ENCODE data around the gene RPTOR.

The RPTOR gene

GRCh38 chr17:81003711-81004475 is 459.3 kb downstream of the RPTOR start:
- H2BK12ac ChIP-seq (ENCODE audit: low read length), result peak overlapping the region; percentile 90
- H3K14ac ChIP-seq (ENCODE audit: low read length), result no peak overlapping the region
- H2AK5ac ChIP-seq (ENCODE audit: low read depth, low read length), result peak overlapping the region; percentile 98
- peak overlapping the region; percentile 23 to 76 for H3K4me3 ChIP-seq (ENCODE audit: low read length in 2 of 2)
- H4K91ac ChIP-seq (ENCODE audit: low read depth, low read length, poor library complexity), result no peak overlapping the region
- no CpG with 5 or more reads among the region's 72 CpGs for WGBS, 2 donors (ENCODE audit: extremely low coverage in 2 of 2, insufficient read length in 2 of 2, insufficient replicate concordance in 1 of 2)
- peak overlapping the region; percentile 87 for H2BK120ac ChIP-seq (ENCODE audit: low read depth, low read length)
- H4K8ac ChIP-seq (ENCODE audit: low read depth, low read length), result peak overlapping the region; percentile 70
- H3K9ac ChIP-seq (ENCODE audit: low read depth, low read length, poor library complexity), result peak overlapping the region; percentile 60
- no peak overlapping the region for H3K4ac ChIP-seq (ENCODE audit: low read length)
- peak overlapping the region; percentile 96 for H3K18ac ChIP-seq (ENCODE audit: low read length)
- no peak overlapping the region for H3K27ac ChIP-seq (replicated peaks; ENCODE audit: low read length)
- peak overlapping the region; percentile 93 for H2BK5ac ChIP-seq (ENCODE audit: low read length)
- H3K27me3 ChIP-seq (ENCODE audit: control insufficient read depth in 3 of 3, insufficient read depth in 3 of 3, low read depth in 1 of 3, low read length in 3 of 3), result peaks cover 0 to 11% (median 9%) of the 10 kb centered on the region in 3 experiments
- no peak for DNase-seq (ENCODE audit: low spot score)
- H3K36me3 ChIP-seq (replicated peaks in 1 of 2; ENCODE audit: control insufficient read depth in 2 of 2, insufficient read depth in 2 of 2, low read length in 2 of 2), result peaks cover 5 to 14% of the 10 kb centered on the region in 2 donors
- H3K23ac ChIP-seq (ENCODE audit: low read depth, low read length, poor library complexity), result peak overlapping the region; percentile 97
- peaks cover 7% of the 10 kb centered on the region in 2 donors for H3K4me1 ChIP-seq (ENCODE audit: control insufficient read depth in 2 of 2, insufficient read depth in 1 of 2, low read depth in 1 of 2, low read length in 2 of 2)
- peak overlapping the region; percentile 93 for H2AFZ ChIP-seq (ENCODE audit: low read length)
- no peaks in the 10 kb centered on the region for H3K79me1 ChIP-seq (ENCODE audit: low read depth, low read length)
- peaks cover 0 to 2% of the 10 kb centered on the region in 2 donors for H3K9me3 ChIP-seq (replicated peaks in 1 of 2; ENCODE audit: control insufficient read depth in 2 of 2, insufficient read depth in 1 of 2, low read depth in 1 of 2, low read length in 2 of 2)
- H2BK15ac ChIP-seq (ENCODE audit: low read length), result peak overlapping the region; percentile 93
- H3K4me2 ChIP-seq (ENCODE audit: insufficient read depth, low read length, poor library complexity, severe bottlenecking), result peak overlapping the region; percentile 77

DNA sequence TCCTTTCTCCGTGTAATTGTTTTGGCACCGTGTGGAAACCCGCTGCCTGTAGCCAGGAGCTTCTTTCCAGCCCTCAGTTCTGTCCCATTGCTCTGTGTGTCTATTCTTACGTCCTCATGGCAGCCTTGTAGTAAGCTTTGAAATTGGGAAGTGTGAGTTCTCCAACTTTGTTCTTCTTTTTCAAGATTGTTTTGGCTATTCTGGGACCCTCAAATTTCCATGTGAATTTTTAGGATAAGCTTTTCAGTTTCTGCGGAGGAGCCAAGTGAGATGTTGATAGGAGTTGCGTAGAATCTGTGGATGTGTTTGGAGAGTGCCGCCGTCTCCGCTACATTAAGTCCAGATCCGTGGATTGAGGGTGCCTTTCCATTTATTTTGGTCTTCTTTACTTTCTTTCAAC is 462.3 kb downstream of the RPTOR start:
- Histone ChIP-seq H2AFZ (ENCODE audit: low read length) (no peak overlapping the region), H3K9ac (ENCODE audit: low read depth, low read length, poor library complexity) (no peak overlapping the region), H3K79me1 (ENCODE audit: low read depth, low read length) (no peaks in the 10 kb centered on the region), H3K4me1 (ENCODE audit: control insufficient read depth in 2 of 2, insufficient read depth in 1 of 2, low read depth in 1 of 2, low read length in 2 of 2) (peaks cover 7% of the 10 kb centered on the region in 2 donors), H2BK12ac (ENCODE audit: low read length) (no peak overlapping the region), H2BK120ac (ENCODE audit: low read depth, low read length) (no peak overlapping the region), H3K23ac (ENCODE audit: low read depth, low read length, poor library complexity) (no peak overlapping the region), H2AK5ac (ENCODE audit: low read depth, low read length) (no peak overlapping the region), H3K4ac (ENCODE audit: low read length) (no peak overlapping the region), H3K4me2 (ENCODE audit: insufficient read depth, low read length, poor library complexity, severe bottlenecking) (no peak overlapping the region), H2BK15ac (ENCODE audit: low read length) (no peak overlapping the region), H3K14ac (ENCODE audit: low read length) (no peak overlapping the region), H3K4me3 (ENCODE audit: low read length in 2 of 2) (no peak overlapping the region), H2BK5ac (ENCODE audit: low read length) (no peak overlapping the region), H3K27ac (replicated peaks; ENCODE audit: low read length) (no peak overlapping the region), H3K36me3 (replicated peaks in 1 of 2; ENCODE audit: control insufficient read depth in 2 of 2, insufficient read depth in 2 of 2, low read length in 2 of 2) (no peaks in the 10 kb centered on the region), H4K91ac (ENCODE audit: low read depth, low read length, poor library complexity) (no peak overlapping the region), H3K9me3 (replicated peaks in 1 of 2; ENCODE audit: control insufficient read depth in 2 of 2, insufficient read depth in 1 of 2, low read depth in 1 of 2, low read length in 2 of 2) (peaks cover 3 to 7% of the 10 kb centered on the region in 2 donors), H3K18ac (ENCODE audit: low read length) (no peak overlapping the region), H3K27me3 (ENCODE audit: control insufficient read depth in 3 of 3, insufficient read depth in 3 of 3, low read depth in 1 of 3, low read length in 3 of 3) (peaks cover 0 to 11% (median 9%) of the 10 kb centered on the region in 3 experiments), H4K8ac (ENCODE audit: low read depth, low read length) (no peak overlapping the region)
- no peak for DNase-seq (ENCODE audit: low spot score)
- no CpG with 5 or more reads among the region's 10 CpGs for WGBS, 2 donors (ENCODE audit: extremely low coverage in 2 of 2, insufficient read length in 2 of 2, insufficient replicate concordance in 1 of 2)

DNA sequence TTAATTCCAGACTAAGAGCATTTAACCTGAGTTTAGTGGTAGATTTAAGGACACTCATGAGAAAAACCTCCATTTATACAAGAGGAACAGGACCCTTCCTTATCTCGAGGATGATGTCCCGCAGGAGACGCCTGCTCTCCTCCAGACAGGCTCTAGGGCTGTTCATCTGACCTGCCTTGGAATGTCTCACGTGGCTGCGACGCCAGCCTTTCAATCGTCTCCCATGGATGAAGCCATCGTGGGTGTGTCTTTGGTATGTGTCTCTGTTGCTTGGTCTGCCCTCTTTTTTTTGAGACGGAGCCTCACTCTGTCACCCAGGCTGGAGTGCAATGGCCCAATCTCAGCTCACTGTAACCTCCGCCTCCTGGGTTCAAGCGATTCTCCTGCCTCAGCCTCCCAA is 463.5 kb downstream of the RPTOR start:
- Histone ChIP-seq H3K79me1 (ENCODE audit: low read depth, low read length) (no peaks in the 10 kb centered on the region), H3K23ac (ENCODE audit: low read depth, low read length, poor library complexity) (no peak overlapping the region), H4K91ac (ENCODE audit: low read depth, low read length, poor library complexity) (no peak overlapping the region), H2BK12ac (ENCODE audit: low read length) (no peak overlapping the region), H2BK5ac (ENCODE audit: low read length) (no peak overlapping the region), H3K4me1 (ENCODE audit: control insufficient read depth in 2 of 2, insufficient read depth in 1 of 2, low read depth in 1 of 2, low read length in 2 of 2) (peaks cover 7 to 11% of the 10 kb centered on the region in 2 donors), H2BK15ac (ENCODE audit: low read length) (no peak overlapping the region), H3K18ac (ENCODE audit: low read length) (no peak overlapping the region), H3K4me2 (ENCODE audit: insufficient read depth, low read length, poor library complexity, severe bottlenecking) (no peak overlapping the region), H3K9me3 (replicated peaks in 1 of 2; ENCODE audit: control insufficient read depth in 2 of 2, insufficient read depth in 1 of 2, low read depth in 1 of 2, low read length in 2 of 2) (peaks cover 10 to 11% of the 10 kb centered on the region in 2 donors), H3K27ac (replicated peaks; ENCODE audit: low read length) (no peak overlapping the region), H2AK5ac (ENCODE audit: low read depth, low read length) (no peak overlapping the region), H2AFZ (ENCODE audit: low read length) (no peak overlapping the region), H3K4me3 (ENCODE audit: low read length in 2 of 2) (no peak overlapping the region), H2BK120ac (ENCODE audit: low read depth, low read length) (no peak overlapping the region), H4K8ac (ENCODE audit: low read depth, low read length) (no peak overlapping the region), H3K36me3 (replicated peaks in 1 of 2; ENCODE audit: control insufficient read depth in 2 of 2, insufficient read depth in 2 of 2, low read length in 2 of 2) (no peaks in the 10 kb centered on the region), H3K4ac (ENCODE audit: low read length) (no peak overlapping the region), H3K14ac (ENCODE audit: low read length) (no peak overlapping the region), H3K9ac (ENCODE audit: low read depth, low read length, poor library complexity) (no peak overlapping the region), H3K27me3 (ENCODE audit: control insufficient read depth in 3 of 3, insufficient read depth in 3 of 3, low read depth in 1 of 3, low read length in 3 of 3) (peaks cover 0 to 11% (median 9%) of the 10 kb centered on the region in 3 experiments)
- DNase-seq (ENCODE audit: low spot score), result no peak
- no CpG with 5 or more reads among the region's 11 CpGs for WGBS, 2 donors (ENCODE audit: extremely low coverage in 2 of 2, insufficient read length in 2 of 2, insufficient replicate concordance in 1 of 2)

DNA sequence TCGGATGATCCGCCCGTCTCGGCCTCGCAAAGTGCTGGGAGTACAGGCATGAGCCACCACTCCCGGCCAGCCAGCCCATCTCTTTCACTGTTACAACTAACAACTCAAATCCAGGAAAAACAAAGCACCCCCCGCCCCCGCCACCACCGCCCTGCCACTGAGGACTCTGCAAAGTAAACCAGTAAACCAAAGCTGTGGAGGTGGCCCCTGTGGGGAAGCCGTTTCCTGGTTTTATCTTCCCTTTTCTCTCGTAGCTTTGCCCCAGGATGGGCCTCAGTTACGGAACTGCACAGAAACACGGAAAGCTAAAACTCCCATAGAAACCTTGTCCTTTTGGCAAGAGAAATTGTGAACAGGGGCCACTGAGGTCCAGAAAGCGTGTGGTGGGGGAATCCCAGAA is 464.5 kb downstream of the RPTOR start:
- no CpG with 5 or more reads among the region's 14 CpGs for WGBS, 2 donors (ENCODE audit: extremely low coverage in 2 of 2, insufficient read length in 2 of 2, insufficient replicate concordance in 1 of 2)
- Histone ChIP-seq H3K36me3 (replicated peaks in 1 of 2; ENCODE audit: control insufficient read depth in 2 of 2, insufficient read depth in 2 of 2, low read length in 2 of 2) (no peaks in the 10 kb centered on the region), H3K14ac (ENCODE audit: low read length) (no peak overlapping the region), H3K27me3 (ENCODE audit: control insufficient read depth in 3 of 3, insufficient read depth in 3 of 3, low read depth in 1 of 3, low read length in 3 of 3) (peaks cover 0 to 11% (median 6%) of the 10 kb centered on the region in 3 experiments), H4K8ac (ENCODE audit: low read depth, low read length) (no peak overlapping the region), H3K18ac (ENCODE audit: low read length) (peak overlapping the region; percentile 38), H3K9ac (ENCODE audit: low read depth, low read length, poor library complexity) (no peak overlapping the region), H2AFZ (ENCODE audit: low read length) (no peak overlapping the region), H3K4me2 (ENCODE audit: insufficient read depth, low read length, poor library complexity, severe bottlenecking) (no peak overlapping the region), H3K23ac (ENCODE audit: low read depth, low read length, poor library complexity) (no peak overlapping the region), H3K4me1 (ENCODE audit: control insufficient read depth in 2 of 2, insufficient read depth in 1 of 2, low read depth in 1 of 2, low read length in 2 of 2) (peaks cover 3 to 8% of the 10 kb centered on the region in 2 donors), H2BK5ac (ENCODE audit: low read length) (no peak overlapping the region), H3K4ac (ENCODE audit: low read length) (no peak overlapping the region), H2BK120ac (ENCODE audit: low read depth, low read length) (no peak overlapping the region), H3K9me3 (replicated peaks in 1 of 2; ENCODE audit: control insufficient read depth in 2 of 2, insufficient read depth in 1 of 2, low read depth in 1 of 2, low read length in 2 of 2) (peaks cover 10 to 12% of the 10 kb centered on the region in 2 donors), H4K91ac (ENCODE audit: low read depth, low read length, poor library complexity) (no peak overlapping the region), H3K79me1 (ENCODE audit: low read depth, low read length) (no peaks in the 10 kb centered on the region), H2BK12ac (ENCODE audit: low read length) (peak overlapping the region; percentile 10), H3K27ac (replicated peaks; ENCODE audit: low read length) (no peak overlapping the region), H2AK5ac (ENCODE audit: low read depth, low read length) (peak overlapping the region; percentile 25), H2BK15ac (ENCODE audit: low read length) (no peak overlapping the region), H3K4me3 (ENCODE audit: low read length in 2 of 2) (no peak overlapping the region)
- DNase-seq (ENCODE audit: low spot score), result no peak

Data from neuronal stem cell (in vitro differentiated cells).